Stromal cell of bone marrow (primary cell): ENCODE results near the gene PIN1.
A peak's percentile ranks its signal among the peaks of the same experiment; 100 is the strongest.
"Not testable (repeated sequence)": the region's sequence is repeated elsewhere in the genome, so short reads cannot be mapped to it uniquely, and the experiment has no call there.

Experiments
- DNase-seq: peaks from one replicate; pipeline ENCODE4 v3.0.0-alpha.2; 2012; ENCODE audit warnings: low read depth

PIN1 gene

DNA sequence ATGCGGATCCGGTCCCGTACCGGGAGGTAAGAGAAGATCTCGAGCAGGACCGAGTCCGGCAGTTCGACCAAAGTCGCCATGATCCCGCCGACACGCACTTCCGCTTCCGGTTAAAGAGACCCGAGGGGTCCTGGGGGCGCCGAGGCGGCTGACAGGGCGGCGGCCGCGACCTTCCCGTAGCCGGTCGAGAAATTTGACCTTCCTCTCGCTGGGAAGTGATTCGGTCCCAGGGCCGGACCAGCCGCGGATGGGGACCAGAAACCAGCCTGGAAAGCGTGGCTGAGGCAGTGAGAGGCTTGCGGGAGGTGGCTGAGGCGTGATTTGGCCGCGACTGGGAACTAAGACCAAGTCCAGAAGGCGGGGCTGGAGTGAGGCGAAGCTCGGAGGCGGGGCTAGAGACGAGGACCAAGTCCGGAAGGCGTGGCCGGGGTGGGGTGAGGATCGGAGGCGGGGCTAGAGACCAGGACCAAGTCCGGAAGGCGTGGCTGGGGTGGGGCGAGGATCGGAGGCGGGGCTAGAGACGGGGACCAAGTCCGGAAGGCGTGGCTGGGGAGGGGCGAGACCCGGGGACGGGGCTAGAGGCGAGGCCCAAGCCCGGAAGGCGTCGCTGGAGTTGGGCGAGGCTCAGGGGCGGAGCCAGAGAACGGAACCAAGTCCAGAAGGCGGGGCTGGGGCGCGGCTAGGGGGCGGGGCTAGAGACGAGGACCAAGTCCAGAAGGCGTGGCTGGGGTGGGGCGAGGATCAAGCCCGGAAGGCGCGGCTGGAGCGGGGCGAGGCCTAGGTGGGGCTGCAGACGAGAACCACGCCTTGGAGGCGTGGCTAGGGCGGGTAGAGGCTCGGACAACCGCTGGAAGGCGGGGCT, 16.2 kb upstream of the PIN1 start, which contains the start of gene FBXL12:
TSS of gene FBXL12 (minus strand) at position 346 of the 862 bp plus-strand sequence. CDS start at position 80, 266 bp downstream.
- DNase-seq = peak; percentile 99

DNA sequence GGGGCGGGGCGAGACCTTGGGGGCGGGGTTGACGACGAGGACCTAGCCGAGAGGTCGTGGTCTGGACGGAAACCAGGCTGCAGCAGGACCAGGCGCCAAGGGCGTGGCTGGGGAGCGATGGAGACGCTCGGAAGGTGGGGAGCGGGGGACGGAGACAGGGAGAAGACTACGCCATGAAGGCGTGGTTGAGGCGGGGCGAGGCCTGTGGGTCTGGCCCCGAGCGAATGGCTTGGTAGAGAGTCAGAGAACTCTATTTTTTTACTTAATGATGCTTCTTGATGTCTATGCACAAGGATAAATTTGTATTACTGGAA, 15.6 kb upstream of the PIN1 start:
- no peak for DNase-seq

DNA sequence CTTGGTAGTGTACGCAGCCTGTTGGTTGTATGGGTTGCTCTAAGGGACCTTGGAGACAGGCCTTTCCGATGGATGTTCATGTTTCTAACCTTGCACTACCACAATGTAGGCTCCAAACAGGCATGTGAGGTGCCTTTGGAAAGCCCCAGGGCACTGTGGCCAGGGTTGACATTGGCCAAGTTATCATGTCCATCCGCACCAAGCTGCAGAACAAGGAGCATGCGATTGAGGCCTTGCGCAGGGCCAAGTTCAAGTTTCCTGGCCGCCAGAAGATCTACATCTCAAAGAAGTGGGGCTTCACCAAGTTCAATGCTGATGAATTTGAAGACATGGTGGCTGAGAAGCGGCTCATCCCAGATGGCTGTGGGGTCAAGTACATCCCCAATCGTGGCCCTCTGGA, 15.1 kb upstream of the PIN1 start:
- not testable (repeated sequence) for DNase-seq

DNA sequence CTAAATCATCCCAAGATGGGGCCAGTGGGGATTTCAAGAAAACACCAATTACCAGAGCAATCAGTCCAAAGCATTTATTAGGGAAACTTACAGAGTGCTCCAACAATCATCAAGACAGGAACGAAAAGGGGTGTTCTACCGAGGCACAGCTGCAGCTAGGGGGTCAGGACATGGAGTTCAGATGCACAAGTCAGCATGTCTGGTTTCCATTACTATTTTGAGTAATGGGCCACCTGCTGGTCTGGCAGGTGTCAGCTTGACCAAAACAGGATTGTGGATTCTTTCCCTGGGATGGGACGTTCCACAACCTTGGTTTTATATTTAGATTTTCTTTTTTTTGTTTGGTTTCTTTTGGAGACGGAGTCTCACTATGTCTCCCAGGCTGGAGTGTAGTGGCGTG, 11.3 kb upstream of the PIN1 start:
- DNase-seq = no peak

DNA sequence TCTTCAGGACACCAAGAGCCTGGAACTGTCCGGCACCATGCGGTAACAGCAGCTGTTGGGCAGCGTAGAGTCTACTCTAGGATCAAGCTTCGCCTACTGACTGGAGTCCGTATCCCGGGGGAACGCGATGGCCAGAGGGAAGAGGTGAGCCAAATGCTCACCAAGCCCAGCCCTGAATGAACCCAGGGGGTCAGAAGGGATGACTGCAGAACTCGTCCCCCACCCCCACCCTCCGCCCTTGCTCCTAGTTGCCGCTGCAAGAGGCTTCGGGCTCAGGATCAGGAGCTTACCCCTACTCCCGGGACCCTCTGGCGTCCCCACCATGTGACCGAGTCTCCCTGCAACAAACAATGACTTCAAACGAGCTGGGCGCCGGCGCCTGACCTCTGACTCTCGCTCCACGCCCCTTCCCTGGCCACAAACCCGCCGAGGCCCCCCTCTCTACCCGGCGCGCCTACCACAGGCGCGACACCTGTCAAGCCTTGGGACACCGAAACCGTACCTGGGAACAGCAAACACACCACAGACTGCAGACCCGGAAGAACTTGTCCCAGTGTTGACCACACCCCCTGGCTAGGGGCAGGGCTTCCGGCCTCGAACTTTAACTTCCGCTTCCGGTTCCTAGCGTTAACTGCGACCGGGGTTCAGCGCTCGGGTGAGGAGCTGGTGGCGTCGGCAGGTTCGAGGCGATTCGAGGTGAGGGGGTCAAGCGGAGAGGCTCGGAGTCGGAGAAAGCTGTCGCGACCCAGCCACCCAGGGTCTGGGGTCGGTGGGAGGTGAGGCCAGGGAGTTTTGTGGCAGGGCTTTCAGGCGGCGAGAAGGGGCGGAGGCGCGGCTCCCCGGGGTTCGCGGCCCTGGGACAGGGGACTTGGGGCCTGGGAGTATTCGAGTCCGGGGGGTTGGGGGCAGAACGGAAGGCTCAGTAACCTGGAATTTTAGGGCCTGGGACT, 7.6 kb upstream of the PIN1 start, which contains the start of gene UBL5:
TSS of gene UBL5 (plus strand) at position 630 of the 950 bp plus-strand sequence. CDS start 420 bp downstream, outside the sequence.
- DNase-seq = peak; percentile 74

DNA sequence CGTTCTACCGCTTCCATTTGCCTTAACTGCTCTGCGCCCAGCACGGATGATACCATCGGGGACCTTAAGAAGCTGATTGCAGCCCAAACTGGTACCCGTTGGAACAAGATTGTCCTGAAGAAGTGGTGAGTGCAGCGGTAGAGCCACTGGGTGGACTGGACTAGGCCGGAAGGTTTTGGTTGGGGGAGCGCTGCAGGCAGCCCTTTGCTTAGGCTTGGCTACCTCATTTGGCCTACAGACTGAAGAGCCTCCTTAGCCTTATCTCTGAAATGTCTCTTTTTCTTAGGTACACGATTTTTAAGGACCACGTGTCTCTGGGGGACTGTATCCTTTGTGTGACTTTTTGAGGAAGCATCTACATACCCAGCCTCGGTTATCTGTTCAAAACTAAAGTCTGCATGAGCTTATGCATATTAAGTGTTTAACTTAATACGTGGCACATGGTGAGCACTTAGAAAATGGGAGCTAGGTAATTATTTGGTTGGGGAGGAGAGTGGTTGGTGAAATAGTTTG, 6.5 kb upstream of the PIN1 start:
- DNase-seq = no peak

DNA sequence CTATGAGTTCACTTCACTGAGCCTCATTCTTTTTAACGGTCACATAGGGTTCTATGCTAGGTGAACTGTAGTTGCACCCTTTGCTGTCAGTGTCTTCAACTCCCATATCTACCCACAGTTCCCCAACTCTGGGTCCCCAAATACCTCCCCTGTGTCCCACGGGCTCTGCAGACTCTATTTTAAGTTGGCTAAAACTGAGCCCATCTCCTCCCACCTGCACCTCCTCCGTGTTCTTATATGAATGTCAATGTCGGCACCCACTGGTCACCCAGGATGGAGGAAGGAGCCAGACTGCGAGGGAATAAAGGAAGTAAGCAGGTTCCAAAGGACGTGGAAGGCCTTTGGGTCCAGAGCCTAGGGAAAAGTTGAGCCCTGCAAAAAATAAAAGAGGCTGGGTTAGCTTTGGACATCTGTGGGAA, 802 bp upstream of the PIN1 start:
- no peak for DNase-seq

DNA sequence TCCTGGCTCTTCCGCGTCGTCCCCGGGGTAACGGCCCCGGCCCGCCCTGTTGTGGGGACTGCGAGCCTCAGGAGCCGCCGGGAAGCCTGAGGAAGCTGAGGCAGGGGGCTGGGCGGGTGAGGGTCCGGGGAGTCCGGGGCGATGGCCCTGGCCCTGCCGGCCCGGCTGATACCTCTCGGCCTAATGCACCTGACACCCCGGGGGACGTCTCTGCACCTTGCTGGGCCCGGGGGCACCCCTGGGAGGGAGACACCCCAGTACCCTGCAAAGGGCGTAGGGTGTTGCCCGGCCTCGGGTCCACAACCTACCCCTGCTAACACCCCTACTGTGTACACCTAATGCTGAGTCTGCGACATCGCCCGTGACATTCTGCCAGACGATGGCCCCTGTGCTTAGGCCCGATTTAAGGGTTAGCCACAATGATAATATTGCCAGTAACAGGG, 410 bp downstream of the PIN1 start:
- DNase-seq = no peak

DNA sequence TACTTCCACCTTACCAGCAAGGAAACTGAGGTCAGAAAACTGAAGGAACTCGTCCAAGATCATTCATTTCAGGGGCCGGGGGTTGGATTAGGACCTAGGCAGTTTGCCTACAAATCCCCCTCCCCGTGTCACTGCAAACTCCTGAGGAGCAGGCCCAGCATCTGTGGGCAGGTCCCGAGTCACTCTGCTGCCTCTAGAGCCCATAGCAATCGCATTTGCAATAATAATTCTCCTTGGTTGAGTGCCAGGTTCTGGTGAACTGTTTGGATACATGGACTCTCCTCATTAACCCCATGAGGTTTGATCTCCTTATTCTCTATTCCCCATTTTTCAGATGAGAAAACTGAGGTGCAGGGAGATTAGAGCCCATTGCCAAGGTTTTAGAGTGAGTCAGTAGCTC, 903 bp downstream of the PIN1 start:
- DNase-seq = peak; percentile 15

DNA sequence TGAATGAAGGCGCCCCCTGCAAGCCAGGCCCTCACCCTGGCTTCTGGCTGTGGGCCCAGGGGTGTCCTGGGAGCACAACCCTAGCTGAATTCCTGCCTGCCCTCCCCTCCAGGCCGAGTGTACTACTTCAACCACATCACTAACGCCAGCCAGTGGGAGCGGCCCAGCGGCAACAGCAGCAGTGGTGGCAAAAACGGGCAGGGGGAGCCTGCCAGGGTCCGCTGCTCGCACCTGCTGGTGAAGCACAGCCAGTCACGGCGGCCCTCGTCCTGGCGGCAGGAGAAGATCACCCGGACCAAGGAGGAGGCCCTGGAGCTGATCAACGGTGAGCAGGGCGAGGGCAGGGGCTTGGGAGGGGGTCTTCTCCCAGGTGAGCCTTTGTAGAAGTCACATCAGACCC, 3.2 kb downstream of the PIN1 start:
- DNase-seq = no peak

DNA sequence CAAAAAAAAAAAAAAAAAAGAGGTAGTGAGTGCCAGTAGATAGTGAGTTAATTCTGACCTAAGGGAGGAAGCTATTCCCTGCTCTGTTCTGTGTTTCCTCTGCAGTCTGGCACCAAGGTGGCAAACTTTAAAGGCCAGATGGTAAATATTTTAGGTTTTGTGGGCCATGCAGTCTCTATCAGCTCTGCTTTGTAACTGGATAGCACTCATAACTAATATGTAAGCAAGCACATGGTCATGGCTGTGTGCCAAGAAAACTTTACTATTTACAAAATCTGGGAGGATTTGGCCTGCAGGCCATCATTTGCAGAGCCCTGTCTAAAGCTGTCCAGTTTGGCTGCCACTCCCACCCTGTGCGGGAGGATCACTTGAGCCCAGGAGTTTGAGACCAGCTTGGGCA, 4.3 kb downstream of the PIN1 start:
- no peak for DNase-seq

DNA sequence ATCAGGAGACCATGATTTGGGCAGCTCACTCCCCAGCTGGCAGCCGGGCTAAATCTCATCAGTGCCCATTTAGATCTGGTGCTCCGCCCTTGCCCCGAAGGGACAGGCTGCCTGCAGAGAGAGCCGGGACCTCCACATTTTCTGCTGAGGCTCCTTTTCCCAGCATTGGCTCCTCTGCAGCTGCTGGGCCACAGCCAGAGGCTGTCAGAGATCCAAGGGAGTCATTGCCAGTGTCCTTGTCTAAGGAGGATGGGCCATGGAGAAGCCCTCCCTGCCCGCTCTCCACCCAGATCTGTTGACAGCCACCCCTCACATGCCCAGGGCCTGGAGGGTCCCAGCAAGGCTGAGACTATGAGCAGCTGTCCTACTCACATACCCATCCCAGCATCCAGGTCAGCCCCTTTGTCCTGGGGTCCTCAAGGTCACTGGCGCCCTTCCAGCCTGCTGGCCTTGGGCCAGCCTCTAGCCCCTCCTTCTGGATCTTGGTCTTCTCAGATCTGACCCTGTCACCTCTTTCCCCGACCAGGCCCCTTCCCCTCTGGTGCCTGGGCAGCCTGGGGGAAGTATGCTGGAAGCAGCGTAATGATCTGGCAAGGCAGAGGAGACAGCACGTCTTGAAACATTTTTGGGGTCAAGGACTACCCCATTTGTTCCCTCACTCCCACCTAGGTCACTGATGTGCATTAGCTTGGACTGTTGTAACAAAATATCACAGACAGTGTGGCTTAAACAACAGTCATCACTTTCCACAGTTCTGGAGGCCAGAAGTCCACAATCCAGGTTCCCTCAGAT, 7.9 kb downstream of the PIN1 start:
- no peak for DNase-seq

DNA sequence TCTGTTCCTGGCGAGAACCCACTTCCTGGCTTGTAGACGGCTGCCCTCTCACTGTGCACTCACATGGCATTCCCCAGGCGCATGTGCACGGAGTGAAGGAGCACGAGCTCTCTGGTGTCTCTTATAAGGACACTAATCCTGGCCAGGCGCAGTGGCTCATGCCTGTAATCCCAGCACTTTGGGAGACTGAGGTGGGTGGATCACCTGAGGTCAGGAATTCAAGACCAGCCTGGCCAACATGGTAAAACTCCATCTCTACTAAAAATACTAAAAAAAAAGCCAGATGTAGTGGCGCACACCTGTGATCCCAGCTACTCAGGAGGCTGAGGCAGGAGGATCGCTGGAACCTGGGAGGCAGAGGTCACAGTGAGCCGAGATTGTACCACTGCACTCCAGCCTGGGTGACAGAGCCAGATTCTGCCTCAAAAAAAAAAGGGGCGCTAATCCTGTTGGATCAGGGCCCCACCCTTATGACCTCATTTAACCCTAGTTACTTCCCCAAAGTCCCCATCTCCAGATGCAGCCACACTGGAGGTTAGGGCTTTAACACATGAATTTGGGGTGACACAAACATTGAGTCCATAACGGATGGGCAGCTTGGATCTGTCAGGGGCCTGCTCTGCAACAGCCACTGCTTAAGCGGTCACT, 8.6 kb downstream of the PIN1 start:
- not testable (repeated sequence) for DNase-seq

DNA sequence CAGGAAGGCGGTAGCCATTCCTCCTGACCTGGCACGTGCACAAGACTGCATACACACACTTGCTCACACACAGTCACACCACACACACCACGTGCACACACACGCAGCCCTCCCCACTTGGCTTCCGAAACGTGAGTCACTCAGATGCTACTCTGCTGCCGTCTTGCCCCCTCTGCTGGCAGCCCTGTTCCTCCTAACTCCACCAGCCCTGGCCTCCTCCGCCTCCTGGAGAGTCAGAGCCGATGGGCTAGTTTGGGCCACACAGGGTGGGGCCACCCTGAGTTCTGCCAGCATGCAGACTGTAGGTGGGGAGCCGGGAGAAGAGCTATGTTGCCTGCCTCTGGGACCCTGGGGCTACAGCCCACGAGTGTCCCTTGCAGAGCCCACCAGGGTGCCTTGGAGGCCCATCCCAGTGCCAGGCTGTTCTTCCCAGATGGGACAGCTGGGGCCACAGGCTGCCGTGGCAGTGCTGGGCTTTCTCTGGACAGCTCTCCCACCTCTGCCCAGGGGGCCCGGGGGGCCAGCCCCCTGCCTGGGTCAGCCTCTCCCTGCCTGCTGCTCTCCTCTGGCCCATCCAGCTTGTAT, 12.1 kb downstream of the PIN1 start:
- DNase-seq = peak; percentile 84

DNA sequence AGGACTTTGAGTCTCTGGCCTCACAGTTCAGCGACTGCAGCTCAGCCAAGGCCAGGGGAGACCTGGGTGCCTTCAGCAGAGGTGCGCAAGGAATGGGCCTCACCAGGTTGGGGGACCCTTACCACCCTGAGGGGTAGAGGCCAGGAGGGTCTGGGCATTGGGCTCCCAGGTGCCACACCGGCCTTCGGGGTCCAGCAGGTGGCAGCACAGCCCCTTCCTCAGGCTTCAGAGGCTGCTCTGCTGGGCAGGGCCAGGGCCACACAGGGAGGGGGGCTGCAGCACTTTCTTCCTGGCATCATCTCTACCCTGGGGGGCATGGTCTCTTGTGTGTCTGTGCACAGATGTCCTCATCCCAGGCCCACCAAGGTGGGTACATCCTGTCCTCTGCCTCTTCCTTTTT, 12.9 kb downstream of the PIN1 start:
- DNase-seq = no peak

DNA sequence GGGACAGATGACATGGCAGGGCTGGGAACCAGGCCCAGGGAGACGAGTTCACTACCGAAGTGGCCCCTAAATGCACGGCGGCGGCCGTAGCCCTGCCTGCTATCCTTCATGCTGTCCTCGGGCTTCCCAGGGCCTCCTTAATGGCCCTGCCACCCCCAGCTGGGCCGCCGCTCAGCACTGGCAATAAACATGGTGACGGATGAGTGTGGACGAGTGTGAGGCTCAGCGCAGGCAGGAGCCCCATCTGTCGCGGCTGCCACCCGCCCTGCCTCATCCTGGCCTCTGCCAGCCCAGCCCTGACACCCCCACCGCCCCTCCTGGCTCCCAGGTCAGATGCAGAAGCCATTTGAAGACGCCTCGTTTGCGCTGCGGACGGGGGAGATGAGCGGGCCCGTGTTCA, 13.6 kb downstream of the PIN1 start:
- no peak for DNase-seq

DNA sequence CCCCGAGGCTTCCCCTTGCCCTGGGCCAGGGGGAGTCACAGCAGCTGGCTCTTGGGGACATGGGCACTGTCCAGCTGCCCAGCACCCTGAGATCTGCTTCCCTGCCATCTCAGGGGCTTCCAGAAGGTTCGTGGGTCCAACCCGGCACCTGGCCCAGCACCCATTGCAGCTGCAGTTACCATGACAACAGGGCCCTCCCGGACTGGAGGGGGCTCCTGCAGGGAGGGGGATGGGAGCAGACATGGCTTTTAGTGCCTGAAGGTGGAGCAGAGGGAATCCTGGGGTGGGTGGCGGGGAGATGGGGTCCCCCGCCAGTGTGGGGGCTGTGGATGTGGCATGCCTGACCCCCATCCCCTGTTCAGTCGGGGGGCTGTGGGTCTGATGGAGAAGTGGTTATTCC, 14.7 kb downstream of the PIN1 start:
- DNase-seq = no peak

DNA sequence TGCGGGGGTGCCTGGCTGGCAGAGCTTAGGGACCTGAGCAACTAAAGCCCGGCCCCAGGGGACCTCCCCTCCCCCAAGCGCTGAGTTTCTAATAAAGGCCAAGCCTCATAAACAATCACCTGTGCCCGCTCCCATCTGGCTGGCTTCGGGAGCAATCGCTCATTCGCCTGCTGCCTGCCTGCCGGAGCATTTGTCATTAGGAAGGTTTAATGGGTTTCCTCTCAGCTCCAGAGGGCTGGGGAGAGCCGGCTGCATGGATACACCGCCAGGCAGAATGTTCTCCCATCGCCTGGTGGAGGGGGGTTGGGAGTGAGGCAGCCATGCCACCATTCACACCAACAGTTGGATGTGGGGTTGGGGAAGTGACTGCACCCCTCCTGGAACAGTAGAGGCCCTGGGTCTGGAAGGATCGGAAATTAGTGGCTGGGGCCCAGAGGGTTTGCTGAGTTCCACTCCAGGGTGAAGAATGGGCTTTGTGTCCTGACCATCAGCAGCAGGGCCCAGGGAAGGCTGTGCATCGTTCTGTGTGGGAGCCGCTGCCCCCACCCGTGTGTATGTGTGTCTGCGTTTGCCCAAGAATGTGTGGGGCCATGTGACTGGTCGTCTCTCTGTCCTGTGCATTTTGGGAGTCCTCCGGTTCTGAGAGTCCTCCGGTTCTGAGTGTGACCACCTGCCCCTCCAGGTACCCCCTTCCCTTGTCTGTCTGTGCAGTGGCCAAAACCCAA, 15.3 kb downstream of the PIN1 start:
- DNase-seq = no peak

DNA sequence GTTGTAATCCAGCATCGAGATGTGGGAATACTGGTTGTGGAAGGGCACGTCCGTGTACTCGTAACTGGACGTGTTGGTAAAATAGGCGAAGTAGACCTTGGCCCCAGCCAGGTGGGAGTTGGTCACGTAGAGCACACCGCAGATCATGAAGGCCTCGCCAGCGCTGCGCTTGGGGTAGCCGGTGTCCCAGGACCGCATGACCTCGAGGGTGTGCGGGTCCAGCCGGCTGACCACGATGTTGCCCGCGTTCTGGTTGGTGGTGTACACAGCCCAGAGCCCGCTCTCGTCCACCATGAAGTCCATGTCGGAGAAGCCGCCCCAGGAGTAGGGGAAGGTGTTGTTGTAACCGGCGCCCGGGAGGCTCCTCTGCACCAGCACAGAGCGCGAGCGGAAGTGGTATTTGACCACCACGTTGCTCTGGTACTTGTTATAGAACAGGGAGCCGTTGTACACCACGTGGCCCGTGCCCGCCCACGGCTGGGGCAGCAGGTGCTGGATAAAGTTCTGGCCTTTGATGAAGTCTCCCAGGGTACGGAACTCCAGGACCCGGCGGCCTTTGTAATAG, 19.2 kb downstream of the PIN1 start:
- DNase-seq = no peak

DNA sequence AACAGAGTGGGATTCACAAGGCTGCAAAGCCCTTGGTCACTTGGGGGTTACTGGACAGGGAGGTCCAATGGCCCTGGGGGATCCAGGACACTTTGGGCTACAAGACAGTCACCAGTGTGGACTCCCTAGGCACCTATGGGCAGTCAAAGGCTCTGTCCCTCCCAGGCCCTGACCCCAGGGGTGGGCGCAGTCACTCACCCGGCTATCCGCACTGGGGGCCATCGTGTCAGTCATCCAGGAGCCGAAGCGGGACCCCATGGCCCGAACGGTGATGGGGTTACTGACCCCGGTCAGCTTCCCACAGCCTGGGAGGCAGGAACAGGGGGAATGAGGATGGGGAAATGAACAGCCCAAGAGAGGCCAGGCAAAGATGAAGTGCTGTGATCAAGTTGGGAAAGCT, 21.5 kb downstream of the PIN1 start:
- DNase-seq = no peak
